ENCODE data around the gene MVP.

The MVP gene

DNA sequence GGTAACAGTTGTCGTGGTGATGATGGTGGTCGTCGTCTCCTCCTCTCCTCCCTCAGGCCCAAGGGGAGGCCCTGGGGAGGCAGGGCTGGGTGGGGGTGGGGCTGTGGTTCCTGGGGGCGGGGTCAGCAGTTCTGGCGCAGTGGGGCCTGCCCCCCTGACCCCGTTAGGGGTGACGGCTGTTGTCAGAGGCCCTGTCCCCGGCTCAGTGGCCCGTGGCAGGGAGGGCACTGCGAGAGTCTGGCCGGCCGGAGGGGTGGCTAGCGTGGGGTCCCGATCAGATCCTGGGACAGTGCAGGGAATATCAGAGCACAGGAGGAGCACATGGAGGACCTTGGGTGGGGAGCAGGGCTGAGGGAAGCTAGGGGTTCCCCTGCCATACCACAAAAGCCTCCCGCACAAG is 76.6 kb downstream of the MVP start:
- H3K36me3 ChIP-seq (replicated peaks; ENCODE audit: low read depth, low read length) = no peaks in the 10 kb centered on the region

DNA sequence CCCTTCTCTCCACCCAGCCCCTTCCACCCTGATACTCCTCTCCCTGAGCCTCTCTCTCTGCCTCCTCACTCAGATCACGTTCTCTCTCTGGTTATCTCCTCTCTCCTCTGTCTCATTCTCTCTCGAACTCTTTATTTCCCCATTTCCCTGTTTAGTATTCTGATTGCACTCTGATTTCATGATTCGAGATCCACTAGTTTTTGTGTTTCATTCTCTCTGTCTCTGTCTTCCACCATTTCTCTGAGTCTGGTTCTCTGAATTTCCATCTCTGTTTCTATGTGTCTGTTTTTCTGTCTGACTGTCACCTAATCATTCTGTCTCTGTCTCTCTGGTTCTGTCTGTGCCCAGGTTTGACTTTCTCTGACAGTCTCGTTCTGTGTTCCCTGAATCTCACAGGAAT is 77.1 kb downstream of the MVP start:
- Histone ChIP-seq H3K79me2 (ENCODE audit: low read length) (no peaks in the 10 kb centered on the region), H4K20me1 (ENCODE audit: insufficient read depth, low read length) (peaks cover 3% of the 10 kb centered on the region), H2AFZ (ENCODE audit: low read depth, low read length) (no peak overlapping the region), H3K27ac (ENCODE audit: low read length) (no peak overlapping the region), H3K27me3 (ENCODE audit: low read depth, low read length) (peaks cover 8% of the 10 kb centered on the region), H3K4me3 (ENCODE audit: low read length) (no peak overlapping the region), H3K4me1 (ENCODE audit: low read length) (no peaks in the 10 kb centered on the region; the same call in 1 of the 2 replicates), H3K36me3 (replicated peaks; ENCODE audit: low read depth, low read length) (no peaks in the 10 kb centered on the region), H3K9ac (ENCODE audit: low read length) (no peak overlapping the region), H3K9me3 (ENCODE audit: insufficient read depth, low read length) (no peaks in the 10 kb centered on the region), H3K4me2 (ENCODE audit: low read length) (no peak overlapping the region)
- TF ChIP-seq EZH2phosphoT487 (IDR thresholded peaks at IDR 0.05; ENCODE audit: low read depth) (no peak), CTCF (IDR thresholded peaks at IDR 0.05; ENCODE audit: low read depth, low read length) (no peak)

More for the DNA sequence above, 76.6 kb downstream of the MVP start:
- Histone ChIP-seq H3K4me1 (ENCODE audit: low read length) (no peaks in the 10 kb centered on the region; the same call in 1 of the 2 replicates), H3K9ac (ENCODE audit: low read length) (no peak overlapping the region), H3K4me3 (ENCODE audit: low read length) (no peak overlapping the region), H3K27me3 (ENCODE audit: low read depth, low read length) (peaks cover 8% of the 10 kb centered on the region), H3K79me2 (ENCODE audit: low read length) (no peaks in the 10 kb centered on the region), H3K9me3 (ENCODE audit: insufficient read depth, low read length) (no peaks in the 10 kb centered on the region), H3K27ac (ENCODE audit: low read length) (no peak overlapping the region), H3K4me2 (ENCODE audit: low read length) (no peak overlapping the region), H2AFZ (ENCODE audit: low read depth, low read length) (no peak overlapping the region), H4K20me1 (ENCODE audit: insufficient read depth, low read length) (peaks cover 3% of the 10 kb centered on the region)
- no peak for TF ChIP-seq EZH2phosphoT487 (IDR thresholded peaks at IDR 0.05; ENCODE audit: low read depth)
